GM10847 (cell line): ENCODE measurements around the gene ACTR2.

Experiments
- POLR2A ChIP-seq: IDR thresholded peaks from 2 replicates; pipeline ENCODE4 v1.6.1; 2011; ENCODE audit not compliant: insufficient read length; ENCODE audit errors: extremely low read depth

ACTR2 gene

DNA sequence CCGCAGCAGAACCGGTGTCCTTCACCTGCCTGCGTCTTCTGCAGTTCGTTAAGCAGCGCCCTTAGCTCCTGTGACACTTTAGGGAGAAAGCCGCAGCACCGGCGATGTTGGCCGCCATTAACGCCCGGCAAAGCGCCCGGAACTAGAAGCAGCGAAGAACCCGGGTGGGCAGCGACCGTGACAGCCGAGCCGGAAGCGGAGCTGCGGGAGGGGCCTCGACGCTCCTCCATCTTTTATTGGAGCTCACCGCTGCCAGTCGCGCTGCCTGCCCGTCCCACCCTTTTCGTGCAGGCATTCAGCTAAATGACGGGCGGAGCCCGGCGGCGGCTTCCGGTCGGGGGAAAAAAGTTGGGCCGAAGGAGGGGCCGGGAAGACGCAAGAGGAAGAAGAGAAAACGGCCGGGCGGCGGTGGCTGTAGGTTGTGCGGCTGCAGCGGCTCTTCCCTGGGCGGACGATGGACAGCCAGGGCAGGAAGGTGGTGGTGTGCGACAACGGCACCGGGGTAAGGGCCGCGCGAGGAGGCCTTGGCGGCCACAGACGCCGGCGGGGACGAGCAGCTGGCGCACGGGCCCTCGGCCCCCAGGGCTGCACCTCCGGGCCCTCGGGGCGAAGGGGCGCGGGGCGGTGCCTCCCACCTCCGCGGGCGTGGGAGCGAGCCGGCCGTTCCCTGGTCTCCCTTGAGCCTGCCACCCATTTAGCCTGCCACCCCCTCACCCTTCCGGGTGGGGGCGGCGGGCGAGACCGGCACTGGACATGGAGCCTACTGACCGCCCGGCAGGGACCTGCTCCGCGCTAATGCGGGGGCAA is at the start of gene ACTR2:
Gene ACTR2, plus strand, starts transcription at position 376 of the 807 bp plus-strand sequence. Its CDS starts 79 bp downstream, at position 455.
- peak; percentile 80 for TF ChIP-seq POLR2A

DNA sequence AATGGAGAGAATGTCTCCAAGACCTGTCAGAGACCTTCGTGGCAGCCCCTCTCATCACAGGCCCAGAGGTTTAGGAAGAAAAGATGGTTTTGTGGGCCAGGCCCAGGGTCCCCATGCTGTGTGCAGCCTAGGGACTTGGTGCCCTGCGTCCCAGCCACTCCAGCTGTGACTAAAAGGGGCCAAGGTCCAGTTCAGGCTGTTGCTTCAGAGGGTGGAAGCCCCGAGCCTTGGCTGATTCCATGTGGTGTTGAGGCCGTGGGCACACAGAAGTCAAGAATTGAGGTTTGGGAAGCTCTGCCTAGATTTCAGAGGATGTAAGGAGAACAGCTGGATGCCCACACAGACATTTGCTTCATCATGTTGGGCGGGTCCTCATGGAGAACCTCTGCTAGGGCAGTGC is 45.1 kb upstream of the ACTR2 start:
- no peak for TF ChIP-seq POLR2A

DNA sequence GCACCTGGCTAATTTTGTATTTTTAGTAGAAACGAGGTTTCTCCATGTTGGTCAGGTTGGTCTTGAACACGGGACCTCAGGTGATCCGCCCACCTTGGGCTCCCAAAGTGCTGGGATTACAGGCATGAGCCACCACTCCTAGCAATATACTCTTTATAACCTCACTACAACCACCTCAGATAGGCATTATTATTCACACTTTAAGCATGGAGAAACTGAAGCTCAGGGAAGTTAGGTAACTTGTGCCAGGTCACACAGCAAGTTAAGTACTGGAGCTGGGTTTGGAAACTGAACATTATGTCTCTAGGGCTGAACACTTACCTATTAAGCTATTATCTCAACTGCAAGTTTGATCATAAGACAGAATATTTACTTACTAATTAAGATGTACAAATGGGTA is 42.6 kb upstream of the ACTR2 start:
- TF ChIP-seq POLR2A: no peak

DNA sequence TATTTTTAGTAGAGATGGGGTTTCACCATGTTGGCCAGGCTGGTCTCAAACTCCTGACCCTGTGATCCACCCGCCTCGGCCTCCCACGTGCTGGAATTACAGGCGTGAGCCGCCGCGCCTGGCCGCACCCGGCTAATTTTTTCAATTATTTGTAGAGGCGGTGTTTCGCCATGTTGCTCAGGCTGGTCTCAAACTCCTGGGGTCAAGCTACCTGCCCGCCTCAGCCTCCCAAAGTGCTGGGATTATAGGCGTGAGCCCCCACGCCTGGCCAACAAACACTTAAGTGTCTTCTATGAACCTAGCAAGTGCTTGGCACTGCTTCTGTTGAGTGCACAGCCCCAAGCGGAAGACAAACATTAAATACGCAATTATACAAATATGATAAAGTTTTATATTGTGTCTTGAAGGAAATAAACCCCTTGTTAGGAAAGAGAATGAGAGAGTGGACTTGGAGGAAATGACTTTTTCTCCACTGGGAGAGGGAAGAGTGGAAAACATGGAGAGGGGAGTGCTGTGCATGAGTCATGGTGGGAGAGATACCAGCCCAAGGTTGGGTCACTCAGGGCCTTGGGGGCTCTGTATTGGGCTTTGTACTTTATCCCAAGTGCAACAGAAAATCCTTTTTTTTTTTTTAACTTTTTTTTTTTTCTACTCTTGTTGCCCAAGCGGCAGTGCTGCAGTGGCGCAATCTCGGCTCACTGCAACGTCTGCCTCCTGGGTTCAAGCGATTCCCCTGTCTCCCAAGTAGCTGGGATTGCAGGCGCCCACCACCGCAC is 41.4 kb upstream of the ACTR2 start:
- no peak for TF ChIP-seq POLR2A

DNA sequence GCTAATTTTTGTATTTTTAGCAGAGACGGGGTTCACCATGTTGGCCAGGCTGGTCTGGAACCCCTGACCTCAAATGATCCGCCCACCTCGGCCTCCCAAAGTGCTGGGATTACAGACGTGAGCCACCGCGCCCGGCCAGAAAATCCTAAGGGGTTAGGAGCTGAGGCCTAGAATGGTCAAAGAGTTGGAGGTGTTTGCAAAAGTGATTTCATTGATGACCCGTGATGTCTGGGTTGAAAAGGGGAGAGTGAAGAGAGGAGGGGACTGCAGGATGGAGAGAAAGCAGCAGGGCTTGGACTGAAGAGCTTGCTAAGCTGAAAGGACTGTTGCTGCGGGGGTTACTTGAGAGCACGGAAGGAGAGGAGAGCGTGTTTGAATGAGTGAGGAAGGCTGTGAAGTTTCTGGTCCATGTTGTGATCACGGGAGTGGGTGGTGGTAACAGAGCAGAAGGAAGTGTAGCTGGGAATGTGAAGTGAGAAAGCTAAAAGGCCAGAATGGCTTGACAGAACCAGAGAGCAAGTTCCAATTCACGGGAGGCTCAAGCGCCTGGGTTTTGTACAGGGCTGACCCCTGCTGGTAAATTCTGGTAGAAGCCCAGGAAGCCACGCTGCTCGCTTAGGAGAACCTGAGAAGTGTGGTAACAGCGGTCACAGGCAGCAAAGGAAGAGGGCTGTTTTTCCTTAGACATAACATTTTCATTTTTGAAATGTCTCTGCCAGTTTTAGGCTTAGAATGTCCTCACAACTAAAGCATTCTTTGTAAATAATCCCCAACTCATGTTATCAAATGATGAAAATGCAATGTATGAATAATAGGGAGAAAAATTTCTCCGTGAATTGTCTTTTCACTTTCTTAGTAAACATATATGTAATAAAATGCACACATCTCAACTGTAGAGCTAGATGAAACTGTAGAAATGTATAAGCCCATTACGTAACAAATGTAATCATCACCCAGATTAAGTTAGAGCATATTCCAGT is 40.5 kb upstream of the ACTR2 start:
- no peak for TF ChIP-seq POLR2A

DNA sequence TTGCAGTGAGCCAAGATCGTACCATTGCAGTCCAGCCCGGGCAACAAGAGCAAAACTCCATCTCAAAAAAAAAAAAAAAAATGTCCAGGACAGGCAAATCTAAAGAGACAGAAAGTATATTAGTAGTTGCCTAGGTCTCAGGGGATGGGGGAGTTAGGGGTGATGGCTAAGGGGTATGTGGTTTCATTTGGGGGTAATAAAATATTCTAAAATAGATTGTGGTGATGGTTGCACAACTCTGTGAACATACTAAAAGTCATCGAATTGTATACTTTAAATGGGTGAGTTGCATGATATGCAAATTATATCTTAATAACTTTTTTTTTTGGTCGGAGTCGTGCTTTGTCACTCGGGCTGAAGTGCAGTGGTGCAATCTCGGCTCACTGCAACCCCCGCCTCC is 34.2 kb upstream of the ACTR2 start:
- no peak for TF ChIP-seq POLR2A

DNA sequence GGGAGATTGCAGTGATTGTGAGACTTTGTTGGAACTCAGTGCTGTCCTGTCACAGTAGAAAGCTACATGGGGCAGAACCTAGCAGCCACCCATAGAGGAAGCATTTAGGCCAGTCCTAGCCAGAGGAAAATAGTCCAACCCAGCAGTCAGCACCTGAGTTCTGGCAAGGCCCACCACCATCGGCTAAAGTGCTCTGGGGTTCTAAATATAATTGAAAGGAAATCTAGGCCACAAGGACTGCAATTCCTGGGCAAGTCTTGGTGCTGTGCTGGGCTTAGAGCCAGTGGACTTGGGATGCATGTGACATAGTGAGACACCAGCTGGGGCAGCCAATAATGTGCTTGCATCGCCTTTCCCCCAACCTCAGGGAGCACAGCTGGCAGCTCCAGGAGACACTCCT is 28.9 kb upstream of the ACTR2 start:
- TF ChIP-seq POLR2A: no peak

DNA sequence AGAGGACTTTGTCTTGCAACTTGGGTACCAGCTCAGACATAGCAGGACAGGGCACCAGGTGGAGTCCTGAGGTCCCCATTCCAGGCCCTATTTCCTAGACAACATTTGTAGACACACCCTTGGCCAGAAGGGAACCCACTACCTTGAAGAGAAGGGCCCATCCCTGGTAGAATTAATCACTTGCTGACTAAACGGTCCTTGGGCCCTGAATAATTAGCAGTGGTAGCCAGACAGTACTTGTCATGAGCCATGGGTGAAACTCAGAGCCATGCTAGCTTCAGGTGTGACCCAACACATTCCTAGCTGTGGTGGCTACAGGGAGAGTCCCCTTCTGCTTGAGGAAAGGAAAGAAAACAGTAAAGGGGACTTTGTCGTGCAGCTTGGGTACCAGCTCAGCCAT is 28.5 kb upstream of the ACTR2 start:
- TF ChIP-seq POLR2A: no peak

DNA sequence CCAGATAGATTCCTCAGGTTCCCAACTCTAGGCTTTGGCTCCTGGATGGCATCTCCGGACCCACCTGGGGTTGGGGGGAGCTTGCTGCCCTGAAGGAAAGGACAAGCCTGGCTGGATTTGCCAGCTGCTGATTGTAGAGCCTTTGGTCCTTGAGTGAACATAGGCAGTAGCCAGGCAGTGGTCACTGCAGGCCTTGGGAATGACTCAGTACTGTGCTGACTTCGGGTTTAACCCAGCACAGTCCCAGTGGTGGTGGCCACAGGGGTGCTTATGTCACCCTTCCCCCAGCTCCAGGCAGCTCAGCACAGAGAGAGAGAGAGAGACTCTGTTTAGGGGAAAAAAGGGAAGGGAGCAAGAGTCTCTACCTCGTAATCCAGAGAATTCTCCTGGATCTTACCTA is 27.7 kb upstream of the ACTR2 start:
- no peak for TF ChIP-seq POLR2A

DNA sequence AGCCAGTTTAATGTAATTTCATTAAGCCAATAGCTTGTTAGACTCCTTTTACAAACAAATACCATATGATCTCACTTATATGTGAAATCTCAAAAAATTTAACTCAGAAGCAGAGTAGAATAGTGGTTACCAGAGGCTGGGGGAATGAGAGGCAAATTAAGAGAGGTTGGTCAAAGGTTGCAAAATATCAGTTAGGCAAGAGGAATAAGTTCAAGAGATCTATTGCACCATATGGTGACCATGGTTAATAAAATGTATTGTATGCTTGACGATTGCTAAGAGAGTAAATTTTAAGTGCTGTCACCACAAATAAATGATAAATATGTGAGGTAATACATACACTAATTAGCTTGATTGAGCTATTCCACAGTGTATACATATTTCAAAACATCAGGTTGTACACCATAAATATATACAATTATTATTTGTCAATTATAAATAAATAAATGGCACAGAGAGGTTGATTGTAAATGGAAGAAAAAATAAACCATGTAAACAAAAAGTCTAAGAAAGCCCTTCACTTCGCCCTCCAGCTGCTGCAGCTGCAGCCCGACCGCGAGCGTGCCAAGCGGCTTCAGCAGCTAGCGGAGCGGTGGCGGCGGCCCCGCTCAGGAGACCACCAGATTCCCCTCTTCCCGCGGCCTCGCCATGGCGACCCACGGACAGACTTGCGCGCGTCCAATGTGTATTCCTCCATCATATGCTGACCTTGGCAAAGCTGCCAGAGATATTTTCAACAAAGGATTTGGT is 23.0 kb upstream of the ACTR2 start:
- no peak for TF ChIP-seq POLR2A

DNA sequence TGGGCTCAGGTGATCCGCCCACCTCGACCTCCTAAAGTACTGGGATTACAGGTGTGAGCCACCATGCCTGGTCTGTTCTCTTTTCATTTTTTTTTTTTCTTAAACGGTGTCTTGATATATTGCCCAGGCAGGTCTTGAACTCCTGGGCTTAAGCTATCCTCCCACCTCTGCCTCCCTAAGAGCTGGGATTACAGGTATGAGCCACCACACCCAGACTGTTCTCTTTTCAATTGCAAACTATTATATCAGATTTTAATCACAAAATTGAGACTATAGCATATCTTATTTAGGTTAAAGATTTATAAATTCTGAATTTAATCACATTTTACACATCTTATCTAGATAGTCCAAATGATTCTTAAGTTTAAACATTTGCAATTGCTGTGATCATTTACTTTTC is 15.5 kb upstream of the ACTR2 start:
- TF ChIP-seq POLR2A: no peak

DNA sequence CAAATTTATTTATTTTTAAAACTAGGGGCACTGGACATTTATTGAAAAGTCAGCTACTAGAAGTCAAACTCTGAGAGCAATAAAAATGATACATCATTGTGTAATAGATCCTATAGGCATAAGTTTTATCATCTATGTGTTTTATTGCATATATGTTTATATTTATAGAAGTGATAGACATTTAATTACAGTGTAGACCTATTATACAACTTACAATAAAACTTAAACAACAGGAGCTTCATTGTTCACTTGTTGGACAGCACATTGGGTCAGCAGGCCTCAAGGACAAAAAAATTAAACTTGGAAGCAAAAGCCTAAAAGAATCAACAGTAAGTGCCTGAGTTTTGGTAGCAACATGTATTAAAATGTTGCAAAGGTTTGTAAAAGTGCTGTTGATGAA is 15.0 kb upstream of the ACTR2 start:
- TF ChIP-seq POLR2A: no peak

DNA sequence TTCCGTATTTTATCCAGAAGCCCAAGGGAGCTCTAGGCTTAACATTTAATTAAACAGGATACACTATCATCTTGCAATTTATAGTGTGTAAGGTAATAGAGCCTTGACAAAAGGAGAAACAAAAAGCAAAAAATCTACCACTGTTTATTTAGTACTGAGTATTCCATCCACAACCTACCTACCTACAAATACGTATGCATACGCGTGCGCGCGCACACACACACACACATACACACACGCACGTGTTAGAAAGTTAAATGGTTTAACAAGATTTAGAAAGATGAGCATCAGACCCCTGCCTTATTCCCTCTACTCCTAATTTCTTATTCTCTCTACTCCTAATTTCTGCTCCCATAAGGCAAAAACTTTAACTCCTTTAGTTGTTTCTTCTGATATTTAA is 14.6 kb upstream of the ACTR2 start:
- no peak for TF ChIP-seq POLR2A

DNA sequence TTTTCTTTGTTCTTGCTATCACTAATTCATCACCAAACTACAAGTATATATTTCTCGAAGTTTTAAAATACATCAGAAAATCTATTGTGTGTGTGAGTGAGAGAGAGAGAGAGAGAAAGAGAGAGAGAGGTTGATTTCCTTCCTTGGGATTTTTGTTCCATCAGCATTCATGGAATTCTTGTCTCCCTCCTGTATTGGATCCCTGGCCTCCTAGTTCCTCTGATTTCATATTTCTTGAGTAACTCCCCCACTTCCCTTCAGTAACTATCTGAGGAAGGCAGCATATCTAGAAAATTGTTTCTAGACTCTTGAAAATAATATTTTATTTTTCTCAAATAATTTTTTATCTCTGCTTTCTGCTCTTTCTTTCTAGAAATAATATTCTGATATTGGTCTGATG is 13.3 kb upstream of the ACTR2 start:
- TF ChIP-seq POLR2A: no peak

DNA sequence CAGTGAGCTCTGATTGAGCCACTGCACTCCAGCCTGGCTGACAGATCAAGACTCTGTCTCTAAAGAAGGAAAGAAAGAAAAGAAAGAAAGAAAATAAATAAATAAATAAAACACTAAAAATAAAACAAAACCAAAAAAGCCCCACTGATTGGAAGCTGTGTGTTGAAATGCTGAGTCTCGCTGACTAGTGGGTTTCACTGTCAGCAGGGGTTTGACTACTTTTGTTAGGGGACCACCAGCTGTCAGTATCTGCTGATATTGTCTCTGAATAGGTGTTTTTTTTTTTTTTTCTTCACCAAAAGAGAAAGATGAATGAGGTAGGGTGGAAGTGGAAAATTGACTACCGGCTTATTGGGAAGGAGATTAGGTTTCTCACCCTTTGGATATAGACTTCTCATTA is 12.8 kb upstream of the ACTR2 start:
- TF ChIP-seq POLR2A: no peak
